A549 (cell line): Measurements from ENCODE around the gene FRMD4A.

ENCODE experiments used
- CTCF ChIP-seq: fragments of >200 bp; sonication (Bioruptor Twin); formaldehyde crosslinking; IDR thresholded peaks from 3 replicates; pipeline ENCODE4 v1.5.1; 2016
- POLR2A ChIP-seq: IDR thresholded peaks from 2 replicates; pipeline ENCODE4 v1.6.1; 2012; ENCODE audit warnings: mild to moderate bottlenecking, low read length
- RCOR1 ChIP-seq: fragments of 150-350 bp; IDR thresholded peaks from 2 replicates; pipeline ENCODE4 v1.6.1; 2014; ENCODE audit warnings: antibody characterized with exemption, low read length, low read depth

DNA sequence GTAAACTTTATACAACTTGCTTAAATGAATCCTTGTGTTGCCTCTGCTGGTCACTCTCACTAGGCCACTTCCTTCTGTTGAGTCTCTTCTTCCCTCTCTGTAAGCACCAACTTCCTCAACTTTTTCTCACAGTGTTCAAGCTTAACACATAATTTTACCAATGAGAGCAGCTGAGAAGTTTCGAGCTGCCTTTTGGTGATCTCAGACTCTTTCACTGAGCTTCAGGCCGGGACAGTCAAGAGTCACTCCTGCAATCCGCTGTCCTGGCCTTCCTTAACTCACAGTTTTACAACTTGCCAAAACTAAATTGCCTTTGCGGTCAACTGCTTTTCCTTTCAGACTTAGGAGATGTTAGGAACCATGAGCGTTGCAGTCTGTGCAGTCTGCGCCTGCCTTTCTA, 696.5 kb downstream of the FRMD4A start:
- no peak for TF ChIP-seq CTCF
- TF ChIP-seq POLR2A, result no peak
- no peak for TF ChIP-seq RCOR1
